GM06990 (cell line): ENCODE data around the gene MSX2.

Experiments used
- DNase-seq: peaks from one replicate; pipeline ENCODE4 v3.0.0-alpha.2; 2011; ENCODE audit not compliant: insufficient read length; ENCODE audit errors: extremely low read depth
- H3K27me3 ChIP-seq: replicated peaks from 2 replicates; pipeline ENCODE4 v1.6.0; 2011; ENCODE audit warnings: low read length; ENCODE audit not compliant: control insufficient read depth, insufficient read depth
- H3K36me3 ChIP-seq: 2 replicates; pipeline ENCODE4 v1.5.1; 2011; ENCODE audit warnings: low read length; ENCODE audit not compliant: control insufficient read depth, insufficient read depth
- H3K4me3 ChIP-seq: replicated peaks from 2 replicates; pipeline ENCODE4 v1.5.1; 2011; ENCODE audit warnings: low read depth, mild to moderate bottlenecking, control low read depth, low read length
- TF ChIP-seq, protein P1 (sequence below): IDR thresholded peaks from 2 replicates; pipeline ENCODE4 v1.5.1; 2011; ENCODE audit warnings: low read length, control low read depth, mild to moderate bottlenecking, inconsistent platforms; ENCODE audit not compliant: insufficient read depth, poor library complexity, severe bottlenecking

The MSX2 gene

DNA sequence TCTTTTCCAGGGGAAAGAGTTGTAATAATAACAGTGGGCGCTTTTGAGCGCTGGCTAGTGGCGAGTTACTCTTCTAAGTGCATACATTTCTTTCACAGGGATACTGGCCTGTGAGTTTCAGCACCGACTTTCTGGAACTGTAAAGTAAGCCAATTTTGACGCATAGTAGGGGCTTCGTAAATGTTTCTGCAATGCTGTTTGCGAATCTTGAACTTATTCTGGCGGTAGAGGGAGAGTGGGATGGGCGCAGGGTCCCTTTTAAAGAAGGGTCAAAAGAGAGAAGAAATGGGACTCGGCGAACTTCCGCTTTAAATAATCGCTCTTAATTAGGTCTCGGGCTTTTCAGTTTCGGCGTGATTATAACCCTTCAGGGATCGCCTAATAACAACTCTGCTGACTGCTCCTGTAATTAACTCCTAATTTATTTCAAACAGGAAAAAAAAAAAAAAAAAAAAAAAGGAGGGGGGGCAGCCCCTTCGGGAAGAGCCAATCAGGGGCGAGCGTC lies 351 bp upstream of the MSX2 start:
- Histone ChIP-seq H3K27me3 (no peaks in the 10 kb centered on the region; the same call in none of the 2 replicates), H3K36me3 (no peaks in the 10 kb centered on the region), H3K4me3 (no peak overlapping the region)
- DNase-seq: no peak
- TF ChIP-seq, protein P1, sequence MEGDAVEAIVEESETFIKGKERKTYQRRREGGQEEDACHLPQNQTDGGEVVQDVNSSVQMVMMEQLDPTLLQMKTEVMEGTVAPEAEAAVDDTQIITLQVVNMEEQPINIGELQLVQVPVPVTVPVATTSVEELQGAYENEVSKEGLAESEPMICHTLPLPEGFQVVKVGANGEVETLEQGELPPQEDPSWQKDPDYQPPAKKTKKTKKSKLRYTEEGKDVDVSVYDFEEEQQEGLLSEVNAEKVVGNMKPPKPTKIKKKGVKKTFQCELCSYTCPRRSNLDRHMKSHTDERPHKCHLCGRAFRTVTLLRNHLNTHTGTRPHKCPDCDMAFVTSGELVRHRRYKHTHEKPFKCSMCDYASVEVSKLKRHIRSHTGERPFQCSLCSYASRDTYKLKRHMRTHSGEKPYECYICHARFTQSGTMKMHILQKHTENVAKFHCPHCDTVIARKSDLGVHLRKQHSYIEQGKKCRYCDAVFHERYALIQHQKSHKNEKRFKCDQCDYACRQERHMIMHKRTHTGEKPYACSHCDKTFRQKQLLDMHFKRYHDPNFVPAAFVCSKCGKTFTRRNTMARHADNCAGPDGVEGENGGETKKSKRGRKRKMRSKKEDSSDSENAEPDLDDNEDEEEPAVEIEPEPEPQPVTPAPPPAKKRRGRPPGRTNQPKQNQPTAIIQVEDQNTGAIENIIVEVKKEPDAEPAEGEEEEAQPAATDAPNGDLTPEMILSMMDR: no peak

DNA sequence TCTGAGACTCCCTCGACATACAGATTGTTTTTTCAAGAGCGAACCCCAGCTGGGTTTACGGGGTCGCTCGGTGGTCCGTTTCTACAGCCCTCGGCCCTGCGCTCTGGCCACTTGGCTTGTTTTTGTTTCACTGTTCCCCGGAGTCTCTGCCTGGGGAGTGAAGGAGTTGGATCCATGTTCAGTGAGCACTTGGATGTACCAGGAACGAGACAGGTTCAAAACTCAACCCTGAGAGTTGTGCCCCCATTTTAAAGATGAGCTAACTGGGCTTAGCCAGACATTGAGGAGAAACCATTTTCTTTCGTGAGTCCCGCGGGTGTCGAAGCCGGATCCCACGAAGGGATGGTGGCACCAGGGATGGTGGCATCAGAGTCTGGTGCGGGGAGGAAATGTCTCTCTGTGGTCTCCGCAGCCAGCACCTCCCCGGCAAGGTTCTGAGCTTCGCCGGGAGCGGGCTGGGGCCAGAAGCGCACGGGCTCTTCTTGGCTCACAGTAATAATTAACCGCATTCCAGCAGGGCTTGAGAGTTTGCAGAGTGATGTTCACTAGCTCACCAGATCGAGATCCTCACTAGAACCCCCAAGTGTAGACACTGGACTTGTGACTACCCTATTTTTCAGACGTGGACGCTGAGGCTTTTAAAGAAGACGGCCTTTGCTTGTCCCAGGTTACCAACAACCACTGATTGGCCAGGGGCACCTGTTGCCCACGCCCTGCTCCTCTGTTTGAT lies 1.0 kb downstream of the MSX2 start:
- TF ChIP-seq, protein P1: no peak
- Histone ChIP-seq H3K36me3 (no peaks in the 10 kb centered on the region), H3K27me3 (no peaks in the 10 kb centered on the region; the same call in none of the 2 replicates), H3K4me3 (no peak overlapping the region)
- no peak for DNase-seq

DNA sequence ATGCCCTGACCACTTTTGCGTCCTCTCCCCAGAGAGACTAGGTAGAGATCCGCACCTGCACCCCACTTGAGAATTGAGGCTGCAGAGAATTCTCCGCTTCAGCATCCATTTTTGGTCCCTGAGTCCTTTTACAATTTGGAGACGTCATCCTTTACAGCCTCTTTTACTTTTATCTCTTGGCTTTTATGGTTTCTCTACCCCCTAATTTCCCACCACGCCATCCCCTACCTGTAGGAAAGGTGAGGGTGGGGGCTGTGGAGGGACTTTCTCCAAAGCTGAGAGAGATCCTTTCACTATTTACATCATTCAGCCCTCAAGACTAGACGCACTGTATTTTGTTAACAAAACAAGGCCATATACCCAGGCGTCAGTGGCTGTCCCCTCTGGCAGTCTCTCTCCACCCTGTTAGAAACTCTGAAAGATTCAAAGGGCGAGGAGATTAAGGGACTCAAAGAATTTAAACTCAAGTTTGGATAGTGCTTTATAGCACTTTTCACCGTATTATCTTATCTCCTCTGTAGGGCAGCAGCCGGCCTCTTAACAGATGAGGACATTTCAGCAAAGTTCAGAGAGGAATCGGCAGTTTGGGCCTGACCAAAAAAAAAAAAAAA lies 1.7 kb downstream of the MSX2 start:
- no peak overlapping the region for H3K4me3 ChIP-seq
- TF ChIP-seq, protein P1: no peak
- no peaks in the 10 kb centered on the region for H3K36me3 ChIP-seq
- no peaks in the 10 kb centered on the region; the same call in none of the 2 replicates for H3K27me3 ChIP-seq
- DNase-seq: no peak

DNA sequence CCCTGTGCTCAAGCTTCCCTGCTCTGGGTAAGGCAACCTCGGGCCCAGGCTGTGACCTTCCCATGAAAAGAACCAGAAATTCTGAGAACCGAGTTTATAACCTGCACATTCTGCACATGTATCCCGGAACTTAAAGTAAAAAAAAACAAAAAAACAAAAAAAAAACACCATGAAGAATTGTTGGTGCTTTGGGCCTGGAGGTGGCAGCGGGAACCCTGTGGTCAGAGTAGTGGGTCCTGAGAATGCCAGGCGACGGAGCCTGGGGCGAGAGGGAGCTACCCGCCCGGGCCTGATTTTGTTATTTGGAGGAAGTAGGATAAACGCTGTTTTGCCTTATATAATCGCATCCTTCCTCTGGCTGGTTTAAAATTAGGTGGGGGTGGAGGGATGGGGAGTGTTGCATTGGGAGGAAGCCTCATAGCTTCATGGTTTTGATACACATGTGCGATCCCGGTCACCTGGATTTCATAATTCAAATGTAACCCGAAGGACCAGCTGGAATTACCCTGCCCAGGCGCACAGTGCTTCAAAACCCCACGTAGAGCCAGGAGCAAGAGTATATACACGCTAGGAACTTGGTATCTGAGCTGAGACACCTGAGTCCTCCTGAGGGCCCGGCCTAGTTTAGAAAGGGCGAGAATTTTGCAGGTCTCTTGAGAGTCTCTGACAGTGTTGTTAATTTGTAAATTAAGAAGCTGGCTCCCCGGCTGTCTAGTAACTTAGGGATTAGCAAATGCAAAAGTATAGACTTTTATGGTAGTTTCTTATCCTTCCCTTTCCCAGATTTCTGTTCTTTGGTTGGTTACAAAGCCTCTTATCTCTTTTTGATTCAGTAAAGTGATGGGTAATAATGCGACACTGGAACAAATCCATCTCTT lies 2.8 kb downstream of the MSX2 start:
- no peaks in the 10 kb centered on the region; the same call in none of the 2 replicates for H3K27me3 ChIP-seq
- TF ChIP-seq, protein P1: no peak
- DNase-seq: no peak
- H3K36me3 ChIP-seq: no peaks in the 10 kb centered on the region
- no peak overlapping the region for H3K4me3 ChIP-seq

DNA sequence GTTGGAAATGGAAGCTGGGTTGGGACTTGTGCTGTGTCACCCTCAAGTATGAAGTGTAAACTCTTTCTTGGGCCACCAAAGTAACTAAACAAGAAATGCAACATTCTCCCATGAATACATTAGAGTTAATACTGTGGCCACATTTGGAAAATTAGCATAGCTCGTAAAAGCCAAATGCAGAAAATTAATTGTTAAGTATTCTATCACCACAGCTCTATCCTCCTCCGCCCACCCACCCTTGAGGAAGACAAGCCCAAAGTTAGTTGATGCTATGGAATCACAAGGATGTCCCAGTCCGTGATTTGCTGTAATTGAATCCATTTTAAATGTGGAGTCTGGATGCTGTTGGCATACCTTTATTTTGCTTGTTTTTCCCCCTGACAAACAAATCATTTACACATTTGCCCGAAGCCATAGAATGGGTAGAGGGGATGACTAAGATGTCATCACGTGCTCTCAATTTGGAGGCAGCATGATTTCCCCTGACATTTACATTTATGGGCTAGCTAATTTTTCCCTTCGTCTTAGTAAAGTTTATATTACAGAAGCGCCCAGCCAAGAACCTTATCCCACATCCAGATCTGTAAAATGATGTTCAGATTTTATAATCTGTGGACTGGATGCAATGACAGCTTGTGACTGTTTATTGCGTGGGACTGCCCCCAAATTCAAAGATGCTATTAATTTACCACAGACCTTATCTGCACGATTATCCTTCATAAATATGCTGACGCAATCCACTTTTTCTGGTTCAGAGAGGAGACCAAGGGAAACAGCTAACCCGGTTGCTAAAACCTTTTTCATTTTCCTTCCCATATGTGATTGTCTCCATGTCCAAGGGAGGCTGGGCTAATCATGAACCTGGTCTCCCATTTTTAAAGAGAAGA lies 3.7 kb downstream of the MSX2 start:
- no peak for DNase-seq
- Histone ChIP-seq H3K4me3 (no peak overlapping the region), H3K27me3 (no peaks in the 10 kb centered on the region; the same call in none of the 2 replicates), H3K36me3 (no peaks in the 10 kb centered on the region)
- TF ChIP-seq, protein P1: no peak
